HG02610 (cell line): ENCODE results near the gene FAM168A.
"Not testable (repeated sequence)": the region's sequence is repeated elsewhere in the genome, so short reads cannot be mapped to it uniquely, and the experiment has no call there.

Experiments used
- ATAC-seq: cut with Tn5 transposase; IDR thresholded peaks from one replicate; pipeline ENCODE4 v1.9.1; 2021; ENCODE audit warnings: mild to moderate bottlenecking, moderate library complexity; ENCODE audit not compliant: unreplicated experiment

The FAM168A gene

DNA sequence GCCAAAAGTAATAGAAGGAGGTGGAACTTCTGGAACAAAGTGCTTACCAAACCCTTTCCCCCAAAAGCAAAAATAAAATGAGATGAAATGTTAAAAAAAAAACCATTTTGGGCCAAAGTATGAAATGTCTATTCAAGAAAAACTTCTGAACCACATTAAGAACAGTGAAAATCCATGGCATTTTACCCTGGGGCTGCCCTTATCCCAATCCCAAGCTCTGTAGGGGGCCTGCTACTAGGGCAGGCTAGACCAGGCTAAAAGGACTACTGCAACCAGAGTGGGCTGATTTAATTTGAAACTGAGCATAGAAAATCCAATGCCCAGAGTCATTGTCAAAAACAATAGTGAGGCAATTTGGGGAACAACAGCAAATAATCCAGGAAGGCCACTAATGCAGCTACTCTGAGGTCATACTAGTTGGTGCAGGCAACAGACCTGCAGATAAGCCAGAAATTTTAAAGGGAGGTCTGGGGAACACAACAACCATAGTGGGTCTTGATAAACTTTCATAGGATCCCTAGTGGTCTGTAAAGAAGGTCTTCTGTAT, 122.3 kb downstream of the FAM168A start:
- no peak for ATAC-seq

DNA sequence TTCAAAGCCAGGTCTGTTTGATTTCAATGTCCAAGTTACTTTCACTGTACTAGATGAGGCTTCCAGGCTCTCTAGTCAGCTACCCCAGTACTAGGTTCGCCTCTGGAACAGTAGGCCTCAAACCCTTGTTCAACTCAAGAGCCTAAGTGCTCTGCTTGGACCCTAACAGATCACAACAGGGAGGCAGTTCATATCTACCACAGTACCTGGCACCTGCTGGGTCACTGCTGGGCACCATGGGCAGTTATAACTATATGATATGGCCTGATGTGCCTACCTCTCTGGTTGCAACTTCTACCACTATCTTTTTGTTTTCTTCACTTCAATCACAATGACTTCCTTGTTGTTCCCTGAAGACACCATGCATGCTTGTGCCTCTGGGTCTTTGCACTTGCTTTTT, 124.7 kb downstream of the FAM168A start:
- no peak for ATAC-seq

DNA sequence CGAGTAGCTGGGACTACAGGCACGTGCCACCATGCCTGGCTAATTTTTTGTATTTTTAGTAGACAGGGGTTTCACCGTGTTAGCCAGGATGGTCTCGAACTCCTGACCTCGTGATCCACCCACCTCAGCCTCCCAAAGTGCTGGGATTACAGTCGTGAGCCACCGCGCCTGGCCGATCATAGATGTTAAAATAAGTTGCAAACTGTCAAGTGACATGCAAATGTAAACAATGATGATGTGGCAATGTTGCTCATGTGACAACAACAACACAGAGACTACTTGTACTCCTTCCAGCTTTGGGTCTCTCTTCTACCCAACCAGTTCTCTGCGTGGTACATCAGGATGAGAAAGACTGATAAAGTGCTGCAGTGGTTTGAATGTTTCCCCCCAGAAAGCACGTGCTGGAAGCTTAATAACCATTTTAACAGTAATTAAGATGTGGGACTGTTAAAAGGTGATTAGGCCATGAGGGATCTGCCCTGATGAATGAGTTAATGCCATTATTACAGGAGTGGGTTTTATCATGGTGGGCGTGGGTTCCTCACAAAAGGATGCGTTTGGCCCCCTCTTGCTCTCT, 127.8 kb downstream of the FAM168A start:
- ATAC-seq: not testable (repeated sequence)

DNA sequence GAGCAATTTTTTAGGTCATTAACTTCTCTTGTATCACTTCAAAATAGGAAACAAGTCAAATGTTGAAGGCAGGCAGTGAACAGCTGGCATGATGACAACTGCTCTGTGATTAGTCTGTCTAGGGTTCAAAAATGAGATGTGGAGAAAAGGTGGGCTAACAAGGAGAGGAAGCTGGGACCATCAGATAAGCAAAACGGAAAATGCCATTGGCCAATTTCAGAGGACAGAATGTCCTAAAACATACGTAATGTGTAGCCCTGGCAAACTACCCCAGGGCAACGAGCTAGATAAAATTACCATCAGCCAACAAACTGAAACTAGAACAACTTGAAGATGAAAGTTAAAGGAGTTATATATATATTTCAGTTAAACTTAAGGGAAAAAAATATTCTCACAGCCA, 128.5 kb downstream of the FAM168A start:
- ATAC-seq: no peak

DNA sequence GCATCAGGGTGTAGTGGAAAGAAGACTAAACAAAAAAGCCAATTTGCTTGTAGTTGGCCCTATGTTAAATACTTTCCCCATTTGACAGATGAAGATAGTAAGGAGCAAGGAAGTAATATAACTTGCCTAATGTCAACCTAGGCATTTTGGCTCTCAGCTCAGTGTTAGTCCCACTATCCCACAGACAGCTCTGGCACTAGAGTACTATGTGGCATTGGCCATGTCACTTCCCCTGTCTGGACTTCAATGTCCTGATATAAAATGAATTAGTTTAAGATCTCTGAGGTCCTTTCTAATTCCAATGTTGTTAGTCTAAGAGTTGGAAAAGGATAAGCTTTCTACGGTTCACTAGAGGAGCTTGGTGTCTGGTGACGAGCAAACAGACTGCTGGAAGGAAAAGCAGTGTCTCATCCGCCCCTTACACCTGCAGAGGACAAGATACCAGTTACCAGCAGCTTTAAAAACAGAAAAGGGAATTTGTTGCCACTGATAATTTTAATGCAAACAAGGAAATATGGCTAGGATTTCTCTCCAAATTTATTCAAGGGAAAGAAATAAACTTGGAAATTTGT, 129.2 kb downstream of the FAM168A start:
- no peak for ATAC-seq

DNA sequence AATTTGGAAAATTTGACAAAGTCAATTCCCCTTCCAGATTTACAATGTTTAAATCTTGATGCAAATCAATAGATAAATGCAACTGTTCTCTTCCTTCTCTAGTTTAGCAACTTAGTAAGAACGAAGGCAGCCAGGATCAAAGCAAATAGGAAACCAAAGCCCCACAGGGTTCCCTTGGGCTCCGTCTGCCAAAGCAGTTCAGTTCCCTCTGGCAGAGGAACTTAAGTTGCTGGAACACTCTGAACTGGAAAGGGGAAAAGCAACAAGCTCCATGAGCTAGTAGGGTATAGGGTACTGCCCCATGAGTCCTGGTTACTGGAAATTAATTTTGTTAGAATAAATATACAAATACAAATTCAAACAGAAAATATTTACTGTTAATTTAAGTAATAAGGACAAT, 130.4 kb downstream of the FAM168A start:
- ATAC-seq: no peak

DNA sequence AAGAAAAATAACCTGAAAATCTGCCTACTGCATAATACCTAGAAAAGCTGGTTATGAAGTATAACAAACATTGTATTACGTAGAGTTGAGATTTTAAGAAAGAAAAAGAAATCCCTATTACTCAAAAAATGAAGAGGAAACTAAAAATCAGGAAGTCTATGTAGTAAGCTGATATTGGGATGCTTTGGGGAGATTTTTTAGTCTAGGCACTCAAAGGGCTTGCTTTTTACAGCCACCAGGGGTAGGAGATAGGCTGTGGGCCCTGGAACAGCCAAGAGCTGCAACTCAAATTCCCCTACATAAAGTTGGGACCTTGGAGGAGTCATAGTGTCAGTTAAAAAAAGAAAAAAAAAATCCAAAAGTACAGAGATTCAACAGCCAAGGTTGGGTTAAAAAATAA, 131.3 kb downstream of the FAM168A start:
- ATAC-seq: no peak

DNA sequence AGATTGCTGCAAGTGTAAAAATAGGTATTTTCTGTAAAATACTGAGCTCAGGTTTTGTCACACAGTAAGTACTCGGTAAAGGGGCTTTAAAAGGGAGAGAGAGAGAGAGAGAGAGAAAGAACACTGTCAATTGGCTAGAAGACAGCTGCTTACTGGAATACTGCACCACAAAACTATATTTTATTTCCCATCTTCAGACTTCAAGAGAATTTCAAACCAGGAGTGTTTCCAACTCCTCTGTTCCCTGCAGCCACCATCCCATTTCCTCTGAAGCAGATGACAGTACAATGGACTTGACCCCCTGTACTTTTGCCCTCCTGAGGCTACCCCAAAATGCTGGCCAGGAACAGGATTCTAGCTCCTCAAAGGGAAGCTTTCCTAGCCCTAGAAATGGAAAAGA, 132.0 kb downstream of the FAM168A start:
- no peak for ATAC-seq

DNA sequence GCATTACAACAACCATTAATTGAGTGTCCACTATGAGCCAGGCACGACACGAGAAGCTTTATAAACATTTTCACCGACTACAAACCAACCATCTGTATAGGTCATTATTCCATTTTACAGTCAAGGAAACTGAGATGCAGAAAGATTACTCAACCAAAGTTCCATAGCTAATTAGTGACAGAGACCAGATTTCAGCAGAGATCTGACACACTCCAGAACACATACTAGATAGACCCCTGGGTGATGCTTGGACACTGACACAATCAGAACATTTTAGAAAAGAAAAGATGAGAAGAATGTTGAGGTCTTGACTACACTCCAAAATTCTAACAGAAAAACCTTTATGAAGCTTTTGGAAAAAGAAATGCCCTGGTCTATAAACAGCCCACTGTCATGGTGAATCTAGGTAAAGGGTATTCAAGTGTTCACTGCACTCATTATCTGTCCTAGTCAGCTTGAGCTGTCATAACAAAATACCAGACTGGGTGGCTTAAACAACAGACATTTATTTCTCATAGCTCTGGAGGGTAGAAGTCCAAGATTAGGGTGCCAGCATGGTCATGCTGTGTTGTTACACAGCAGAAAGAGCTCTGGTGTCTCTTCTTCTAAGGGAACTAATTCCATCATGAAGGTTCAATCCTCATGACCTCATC, 132.8 kb downstream of the FAM168A start:
- ATAC-seq: no peak

DNA sequence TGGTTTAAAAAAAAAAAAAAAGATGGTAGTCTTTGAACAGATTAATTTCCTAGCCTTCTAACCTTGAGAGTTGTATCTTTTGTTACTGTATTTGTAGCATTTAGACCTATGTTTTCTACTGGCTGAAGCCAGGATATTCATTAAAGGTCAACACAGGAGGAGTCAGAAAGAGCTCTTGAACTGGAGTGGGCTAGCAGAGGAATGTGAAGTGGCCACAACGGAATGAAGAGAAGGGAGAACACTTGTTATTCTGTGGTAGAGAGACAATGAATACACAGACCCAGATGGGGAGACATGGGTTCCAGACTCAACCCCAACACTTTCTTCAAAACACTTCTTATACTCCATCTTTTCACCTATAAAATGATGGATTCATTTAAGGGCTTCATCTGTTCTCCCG, 133.6 kb downstream of the FAM168A start:
- ATAC-seq: no peak

DNA sequence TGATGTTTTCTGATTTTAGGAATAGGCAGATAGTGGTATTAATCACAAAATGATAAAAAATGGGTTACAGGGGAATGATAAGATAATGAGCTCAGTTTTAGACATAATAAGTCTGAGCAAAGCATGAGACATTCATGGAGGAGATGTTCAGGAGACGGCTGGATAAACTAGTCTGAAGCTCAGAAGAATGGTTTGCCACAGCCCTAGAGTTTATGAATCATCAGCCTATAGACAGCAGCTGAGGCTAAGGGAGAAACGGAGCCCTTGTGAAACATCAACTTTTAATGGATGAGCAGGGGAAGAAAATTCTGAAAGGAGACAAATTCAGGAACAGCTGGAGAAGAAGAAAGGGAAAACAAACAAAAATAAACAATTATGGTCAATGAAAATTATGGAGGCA, 134.6 kb downstream of the FAM168A start:
- ATAC-seq: no peak

DNA sequence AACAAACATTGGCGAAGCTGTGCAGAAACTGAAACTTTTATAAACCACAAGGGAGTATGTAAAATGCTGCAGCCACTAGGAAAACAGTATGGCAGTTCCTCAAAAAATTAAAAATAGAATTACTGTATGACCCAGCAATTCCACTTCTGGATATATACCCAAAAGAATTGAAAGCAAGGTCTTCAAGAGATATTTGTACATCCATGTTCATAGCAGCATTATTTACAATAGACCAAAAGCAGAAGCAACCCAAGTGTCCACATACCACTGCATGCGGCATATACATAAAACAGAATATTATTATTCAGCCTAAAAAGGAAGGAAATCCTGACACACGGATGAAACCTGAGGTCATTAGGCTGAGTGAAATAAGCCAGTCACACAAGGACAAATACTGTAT, 135.9 kb downstream of the FAM168A start:
- no peak for ATAC-seq

DNA sequence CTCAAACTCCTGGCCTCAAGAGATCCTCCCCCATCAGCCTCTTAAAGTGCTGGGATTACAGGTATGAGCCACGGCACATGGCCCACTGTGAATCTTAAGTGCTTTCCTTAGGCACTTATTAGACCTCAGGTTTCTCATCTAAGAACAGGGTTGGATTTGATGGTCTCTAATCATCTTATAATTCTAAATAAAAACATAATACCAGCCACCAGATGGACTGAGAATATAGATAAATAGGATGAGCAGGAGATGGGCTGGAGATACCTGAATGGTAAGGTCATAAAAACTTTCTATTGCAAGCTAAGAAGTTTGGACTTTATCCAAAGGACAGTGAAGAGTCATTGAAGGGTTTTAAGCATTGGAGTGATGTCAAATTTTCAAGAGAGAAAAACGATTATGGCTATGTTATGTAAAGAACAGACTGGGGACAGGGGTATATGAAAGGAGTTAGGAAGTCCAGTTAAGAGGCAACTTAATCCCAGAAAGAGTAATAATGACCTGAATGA, 136.5 kb downstream of the FAM168A start:
- ATAC-seq: no peak

DNA sequence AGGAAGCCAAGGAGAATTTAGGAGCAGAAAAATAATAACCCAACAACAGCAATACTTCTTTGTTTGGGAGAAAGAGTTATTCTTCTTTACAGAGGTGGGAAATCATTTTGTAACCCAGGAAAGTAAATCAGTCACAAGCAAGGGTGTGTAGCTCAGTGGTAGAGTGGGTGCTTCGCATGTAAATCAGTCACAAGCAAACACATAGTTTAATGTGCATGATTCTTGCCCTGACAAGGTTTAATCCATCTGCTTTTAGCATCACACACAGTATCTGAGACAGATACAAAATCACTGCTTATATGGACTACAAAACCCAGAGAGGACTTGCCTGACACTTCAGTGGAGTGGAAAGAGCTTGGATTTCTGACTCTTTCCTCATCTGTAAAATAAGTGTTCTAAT, 139.7 kb downstream of the FAM168A start:
- ATAC-seq: no peak

DNA sequence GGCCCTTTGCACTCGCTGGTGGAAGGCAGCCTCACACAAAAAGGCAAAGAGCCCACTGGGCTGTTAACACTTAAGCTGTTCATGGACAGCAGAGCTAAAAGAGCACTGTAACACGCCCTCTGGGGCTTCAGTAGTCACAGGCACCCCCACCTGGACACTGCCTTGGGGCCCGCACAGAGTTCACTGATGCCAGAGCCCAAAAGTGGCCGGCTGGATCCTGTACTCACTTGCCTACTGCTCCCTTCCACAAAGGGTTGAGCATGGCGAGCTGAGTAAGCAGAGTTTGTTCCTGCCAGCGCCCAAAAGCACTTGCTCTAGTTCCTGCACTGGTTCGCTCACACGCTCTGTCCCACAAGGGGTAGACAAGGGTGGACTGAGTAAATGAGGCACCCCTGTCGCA, 142.9 kb downstream of the FAM168A start:
- ATAC-seq: no peak

DNA sequence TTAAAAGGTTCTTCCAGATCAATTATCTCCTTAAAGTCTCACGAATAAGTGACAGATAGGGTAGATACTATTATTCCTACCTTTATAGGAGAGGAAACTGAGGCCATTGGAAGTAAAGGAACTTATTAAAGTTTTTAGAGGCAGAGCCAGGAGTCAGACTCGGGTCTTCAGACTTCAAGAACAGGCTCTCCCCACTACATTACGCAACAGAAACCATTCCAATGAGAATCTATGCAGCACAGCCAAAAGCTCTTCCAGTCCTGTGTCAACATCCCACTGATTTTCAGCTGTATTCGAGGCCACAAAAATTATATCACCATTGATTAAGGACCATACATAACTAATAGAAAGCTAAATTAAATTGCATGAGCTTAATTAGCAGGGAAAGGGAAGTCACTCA, 144.3 kb downstream of the FAM168A start:
- ATAC-seq: no peak

DNA sequence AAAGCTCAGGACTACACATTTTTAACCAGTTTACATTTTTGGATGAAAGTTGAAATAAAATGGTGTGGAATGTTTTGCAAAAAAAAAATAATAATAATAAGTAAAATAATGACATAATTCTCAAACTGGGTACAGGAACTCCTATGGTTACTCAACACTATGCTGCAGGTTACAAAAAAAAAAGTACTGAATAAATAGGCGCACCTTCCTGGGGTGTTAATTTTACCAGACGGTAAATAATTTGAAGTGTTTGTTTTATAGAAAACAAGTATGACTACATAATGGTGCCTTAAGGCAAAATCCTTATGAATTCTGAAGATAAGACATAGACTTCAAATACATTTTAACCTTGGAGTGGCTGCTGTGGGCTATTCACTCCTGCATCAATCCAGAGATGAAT, 145.2 kb downstream of the FAM168A start:
- ATAC-seq: no peak

DNA sequence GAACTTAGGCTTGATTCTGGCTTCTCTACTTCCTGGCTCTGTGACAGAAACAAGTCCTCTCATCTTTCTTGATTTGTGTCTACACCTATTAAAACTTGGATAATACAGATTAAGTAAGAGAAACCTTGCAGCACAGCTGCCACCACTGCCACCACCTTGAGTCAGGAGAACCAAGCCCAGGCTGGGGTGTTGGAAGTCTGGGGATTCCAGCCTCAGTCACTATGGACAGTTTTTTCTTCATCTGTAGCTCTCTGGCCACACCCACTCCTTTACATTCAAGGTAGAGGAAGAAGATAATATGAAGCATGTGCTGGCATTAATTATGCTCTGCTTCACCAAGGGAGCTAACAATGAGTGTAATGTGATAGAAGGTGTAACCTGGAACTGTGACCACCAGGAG, 146.0 kb downstream of the FAM168A start:
- no peak for ATAC-seq

DNA sequence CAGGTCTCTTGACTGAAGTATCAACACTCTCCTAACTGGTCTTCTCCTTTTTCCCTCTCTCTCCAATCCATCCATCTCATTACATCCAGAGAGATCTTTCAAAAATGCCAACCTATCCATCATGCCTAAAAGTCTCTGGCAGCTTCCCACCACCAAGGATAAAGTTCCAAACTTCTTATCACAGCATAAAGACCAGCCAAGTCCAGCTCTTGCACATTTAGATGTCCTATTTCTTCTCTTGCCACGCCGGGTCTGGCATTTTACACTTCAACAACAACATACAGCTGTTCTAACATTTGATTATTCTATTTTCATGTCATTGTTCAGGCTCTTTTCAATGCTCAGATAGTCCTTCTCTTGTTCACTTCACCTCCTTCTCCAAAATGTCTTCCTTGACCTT, 151.1 kb downstream of the FAM168A start:
- no peak for ATAC-seq

DNA sequence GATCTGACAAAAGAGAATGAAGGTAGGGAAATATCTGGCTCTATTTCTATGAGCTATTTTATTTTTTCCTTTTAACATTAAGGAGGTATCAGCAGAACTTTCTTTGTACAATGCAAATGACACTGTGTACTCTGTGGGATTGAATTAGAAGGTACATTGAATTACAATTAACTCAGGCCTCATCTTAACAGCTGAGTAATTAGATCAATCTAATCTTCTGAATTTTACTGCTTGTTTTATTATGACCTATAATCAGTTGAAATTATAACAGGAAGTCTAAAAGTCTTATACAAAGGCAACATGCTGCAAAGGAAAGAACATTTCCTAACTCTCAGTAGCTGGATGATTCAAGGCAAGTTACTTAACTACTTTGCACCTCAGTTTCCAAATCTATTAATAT, 151.9 kb downstream of the FAM168A start:
- ATAC-seq: no peak

DNA sequence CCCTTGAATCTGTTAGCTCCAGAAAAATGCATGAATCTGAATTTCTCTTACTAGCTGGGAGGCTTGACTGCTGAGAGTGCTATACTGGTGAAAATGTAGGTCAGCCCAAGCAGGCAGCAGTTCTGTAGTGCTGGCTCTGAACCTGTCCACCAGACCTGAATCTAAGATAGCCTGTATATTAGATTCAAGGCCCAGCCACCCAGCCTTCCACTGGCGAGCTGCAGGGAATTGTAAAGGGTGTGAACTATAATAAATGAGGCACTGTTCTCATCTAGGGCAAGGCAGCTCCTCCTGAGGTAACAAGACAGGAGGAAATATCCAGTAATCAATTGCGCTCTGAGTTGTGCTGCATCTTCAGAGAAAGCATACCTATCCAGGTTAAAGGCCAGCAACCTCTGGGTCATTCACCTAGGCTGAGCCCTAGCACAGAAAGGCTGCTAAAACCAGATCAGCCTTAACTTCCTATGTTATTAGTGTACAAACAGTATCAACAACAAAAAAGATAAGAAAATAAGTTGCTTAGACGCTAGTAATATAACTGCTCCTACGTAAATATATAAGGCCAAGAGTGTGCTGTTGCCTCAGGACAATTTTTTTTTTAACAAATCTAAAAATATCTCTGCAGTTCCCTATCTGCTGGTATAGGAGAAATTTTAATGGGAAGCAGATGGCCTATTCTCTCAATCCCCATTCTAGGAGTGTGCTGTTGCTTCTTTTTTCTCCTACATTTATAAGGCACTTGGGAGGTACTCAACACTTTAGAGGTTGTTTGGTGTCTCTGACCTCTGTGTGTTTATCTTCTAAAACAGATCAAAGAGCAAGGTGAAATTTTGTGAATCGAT, 158.7 kb downstream of the FAM168A start:
- no peak for ATAC-seq
